Keratinocyte (primary cell): ENCODE results near the gene GANC.

Experiments
- EZH2 ChIP-seq: IDR thresholded peaks from one replicate; pipeline ENCODE4 v1.6.1; 2012; ENCODE audit warnings: inconsistent platforms, mild to moderate bottlenecking, low read length, moderate library complexity
- TF ChIP-seq, protein P1 (sequence below), 3 experiments: IDR thresholded peaks in 1 of 3; conservative IDR thresholded peaks in 1 of 3; optimal IDR thresholded peaks in 1 of 3; 2 replicates in 2 of 3; 3 replicates in 1 of 3; pipeline versions ENCODE3 to v1.5.1; 2011; ENCODE audit warnings: low read length in 3 of 3, mild to moderate bottlenecking in 3 of 3, moderate library complexity in 2 of 3, control low read depth in 1 of 3, inconsistent platforms in 1 of 3; ENCODE audit not compliant: insufficient read depth in 2 of 3; ENCODE audit errors: extremely low read depth in 1 of 3

DNA sequence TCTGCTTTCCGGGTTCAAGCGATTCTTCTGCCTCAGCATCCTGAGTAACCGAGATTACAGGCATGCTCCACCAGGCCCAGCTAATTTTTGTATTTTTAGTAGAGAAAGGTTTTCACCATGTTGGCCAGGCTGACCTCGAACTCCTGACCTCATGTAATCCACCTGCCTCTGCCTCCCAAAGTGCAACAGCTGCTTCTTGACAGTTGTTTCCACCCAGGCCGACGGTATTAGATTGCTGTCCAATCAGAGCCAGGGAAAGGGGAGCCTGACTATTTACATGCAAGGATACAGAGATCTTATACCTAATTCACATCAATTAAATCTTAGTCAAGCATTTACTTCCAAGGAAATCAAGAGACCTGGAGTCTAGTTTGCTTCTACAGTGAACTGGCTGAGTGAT, 82.3 kb downstream of the GANC start:
- TF ChIP-seq, protein P1, sequence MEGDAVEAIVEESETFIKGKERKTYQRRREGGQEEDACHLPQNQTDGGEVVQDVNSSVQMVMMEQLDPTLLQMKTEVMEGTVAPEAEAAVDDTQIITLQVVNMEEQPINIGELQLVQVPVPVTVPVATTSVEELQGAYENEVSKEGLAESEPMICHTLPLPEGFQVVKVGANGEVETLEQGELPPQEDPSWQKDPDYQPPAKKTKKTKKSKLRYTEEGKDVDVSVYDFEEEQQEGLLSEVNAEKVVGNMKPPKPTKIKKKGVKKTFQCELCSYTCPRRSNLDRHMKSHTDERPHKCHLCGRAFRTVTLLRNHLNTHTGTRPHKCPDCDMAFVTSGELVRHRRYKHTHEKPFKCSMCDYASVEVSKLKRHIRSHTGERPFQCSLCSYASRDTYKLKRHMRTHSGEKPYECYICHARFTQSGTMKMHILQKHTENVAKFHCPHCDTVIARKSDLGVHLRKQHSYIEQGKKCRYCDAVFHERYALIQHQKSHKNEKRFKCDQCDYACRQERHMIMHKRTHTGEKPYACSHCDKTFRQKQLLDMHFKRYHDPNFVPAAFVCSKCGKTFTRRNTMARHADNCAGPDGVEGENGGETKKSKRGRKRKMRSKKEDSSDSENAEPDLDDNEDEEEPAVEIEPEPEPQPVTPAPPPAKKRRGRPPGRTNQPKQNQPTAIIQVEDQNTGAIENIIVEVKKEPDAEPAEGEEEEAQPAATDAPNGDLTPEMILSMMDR (optimal IDR thresholded peaks at IDR 0.05 in 1 of 3, IDR thresholded peaks at IDR 0.05 in 1 of 3, conservative IDR thresholded peaks at IDR 0.05 in 1 of 3; ENCODE audit: extremely low read depth in 1 of 3, insufficient read depth in 2 of 3, low read length in 3 of 3), result no peak
- TF ChIP-seq EZH2, result no peak
